ENCODE measurements around the gene GPC5. TPM values are rescaled to one million over a fixed set of nuclear protein-coding genes. Genes with fewer than 3 reads are reported as not detected.

Gene GPC5
- total RNA-seq, 1 donor from 2014 or later: 2.5 TPM

GRCh38 chr13:91375116-91375729, 23.2 kb upstream of the GPC5 start:
- Mint-ChIP-seq H3K4me3 (no peak overlapping the region), H3K27ac (no peak overlapping the region), H3K36me3 (no peaks in the 10 kb centered on the region), H3K27me3 (ENCODE audit: low read depth) (no peaks in the 10 kb centered on the region), H3K4me1 (peaks cover 3% of the 10 kb centered on the region), H3K9me3 (no peaks in the 10 kb centered on the region)
- no peak for TF ChIP-seq CTCF (IDR thresholded peaks at IDR 0.05; ENCODE audit: unreplicated experiment)
- no peak for DNase-seq (ENCODE audit: low spot score in 2 of 2, unreplicated experiment in 2 of 2)

GRCh38 chr13:91381371-91381770, 17.1 kb upstream of the GPC5 start:
- H3K27me3 Mint-ChIP-seq (ENCODE audit: low read depth): peaks cover 13% of the 10 kb centered on the region
- no peaks in the 10 kb centered on the region for H3K9me3 Mint-ChIP-seq
- DNase-seq (ENCODE audit: low spot score in 2 of 2, unreplicated experiment in 2 of 2): no peak
- TF ChIP-seq CTCF (IDR thresholded peaks at IDR 0.05; ENCODE audit: unreplicated experiment): no peak
- no peaks in the 10 kb centered on the region for H3K4me1 Mint-ChIP-seq
- H3K27ac Mint-ChIP-seq: no peak overlapping the region
- no peaks in the 10 kb centered on the region for H3K36me3 Mint-ChIP-seq
- no peak overlapping the region for H3K4me3 Mint-ChIP-seq

GRCh38 chr13:91383836-91384235, 14.6 kb upstream of the GPC5 start:
- Mint-ChIP-seq H3K27ac (no peak overlapping the region), H3K36me3 (no peaks in the 10 kb centered on the region), H3K4me1 (no peaks in the 10 kb centered on the region), H3K27me3 (ENCODE audit: low read depth) (peaks cover 15% of the 10 kb centered on the region), H3K9me3 (no peaks in the 10 kb centered on the region), H3K4me3 (no peak overlapping the region)
- no peak for DNase-seq (ENCODE audit: low spot score in 2 of 2, unreplicated experiment in 2 of 2)
- TF ChIP-seq CTCF (IDR thresholded peaks at IDR 0.05; ENCODE audit: unreplicated experiment): no peak

- H3K36me3 Mint-ChIP-seq: no peaks in the 10 kb centered on the region
- H3K27me3 Mint-ChIP-seq (ENCODE audit: low read depth): peaks cover 17% of the 10 kb centered on the region
- TF ChIP-seq CTCF (IDR thresholded peaks at IDR 0.05; ENCODE audit: unreplicated experiment): no peak
- no peaks in the 10 kb centered on the region for H3K9me3 Mint-ChIP-seq
- H3K4me1 Mint-ChIP-seq: no peaks in the 10 kb centered on the region
- H3K27ac Mint-ChIP-seq: no peak overlapping the region
- no peak overlapping the region for H3K4me3 Mint-ChIP-seq
- no peak for DNase-seq (ENCODE audit: low spot score in 2 of 2, unreplicated experiment in 2 of 2)
Observed at GRCh38 chr13:91384896-91385295, 13.5 kb upstream of the GPC5 start.

- DNase-seq (ENCODE audit: low spot score in 2 of 2, unreplicated experiment in 2 of 2): no peak
- Mint-ChIP-seq H3K4me1 (no peaks in the 10 kb centered on the region), H3K9me3 (no peaks in the 10 kb centered on the region), H3K27ac (no peak overlapping the region), H3K27me3 (ENCODE audit: low read depth) (peaks cover 31% of the 10 kb centered on the region), H3K4me3 (no peak overlapping the region), H3K36me3 (no peaks in the 10 kb centered on the region)
- no peak for TF ChIP-seq CTCF (IDR thresholded peaks at IDR 0.05; ENCODE audit: unreplicated experiment)
Observed at GRCh38 chr13:91389186-91389585, 9.2 kb upstream of the GPC5 start.

GRCh38 chr13:91397595-91397994, 826 bp upstream of the GPC5 start:
- DNase-seq (ENCODE audit: low spot score in 2 of 2, unreplicated experiment in 2 of 2): no peak
- Mint-ChIP-seq H3K4me3 (peak overlapping the region; percentile 63), H3K9me3 (no peaks in the 10 kb centered on the region), H3K4me1 (peaks cover 5% of the 10 kb centered on the region), H3K27ac (no peak overlapping the region), H3K36me3 (no peaks in the 10 kb centered on the region), H3K27me3 (ENCODE audit: low read depth) (peaks cover 87% of the 10 kb centered on the region)
- TF ChIP-seq CTCF (IDR thresholded peaks at IDR 0.05; ENCODE audit: unreplicated experiment): no peak
